ENCODE data around the gene LDB2. TPM values are rescaled to one million over a fixed set of nuclear protein-coding genes. Genes with fewer than 3 reads are reported as not detected.
"Not testable (repeated sequence)": the region's sequence is repeated elsewhere in the genome, so short reads cannot be mapped to it uniquely, and the experiment has no call there.

Gene LDB2
- total RNA-seq, 1 experiment from 2014 or later, result not detected

- TF ChIP-seq CTCF (conservative IDR thresholded peaks at IDR 0.05) (no peak), EZH2 (IDR thresholded peaks at IDR 0.05; ENCODE audit: low read depth) (no peak)
- Histone ChIP-seq H3K79me2 (ENCODE audit: low read depth) (no peaks in the 10 kb centered on the region), H3K9me2 (ENCODE audit: insufficient read depth) (no peaks in the 10 kb centered on the region), H3K36me3 (ENCODE audit: low read depth) (no peaks in the 10 kb centered on the region), H3K4me2 (no peak overlapping the region), H3K9me3 (ENCODE audit: insufficient read depth, low read depth) (no peaks in the 10 kb centered on the region), H3F3A (ENCODE audit: insufficient read depth, low read depth) (no peaks in the 10 kb centered on the region), H3K27ac (no peak overlapping the region), H4K20me1 (ENCODE audit: insufficient read depth) (no peaks in the 10 kb centered on the region), H2AFZ (no peak overlapping the region), H3K4me1 (replicated peaks; ENCODE audit: insufficient read depth) (no peaks in the 10 kb centered on the region), H3K4me3 (no peak overlapping the region), H3K27me3 (ENCODE audit: insufficient read depth, low read depth) (peaks cover 5% of the 10 kb centered on the region; the same call in 1 of the 2 replicates)
- BruUV-seq (replicated peaks), result no TSS peak
- DNase-seq, result no peak
- CTCF ChIA-PET, result no interaction called here
- intact Hi-C loops (cut with micrococcal nuclease; ENCODE audit: unreplicated experiment), result no loop called here
- POLR2A ChIA-PET (ENCODE audit: unreplicated experiment), result no interaction called here
These were observed 40.1 kb upstream of the LDB2 start for GRCh38 chr4:16938512-16939040.

- no peak for DNase-seq
- Histone ChIP-seq H2AFZ (no peak overlapping the region), H3K4me3 (no peak overlapping the region), H3K27ac (no peak overlapping the region), H4K20me1 (ENCODE audit: insufficient read depth) (no peaks in the 10 kb centered on the region), H3K27me3 (ENCODE audit: insufficient read depth, low read depth) (peaks cover 5% of the 10 kb centered on the region; the same call in 1 of the 2 replicates), H3K4me2 (no peak overlapping the region), H3F3A (ENCODE audit: insufficient read depth, low read depth) (no peaks in the 10 kb centered on the region), H3K9me2 (ENCODE audit: insufficient read depth) (no peaks in the 10 kb centered on the region), H3K9me3 (ENCODE audit: insufficient read depth, low read depth) (no peaks in the 10 kb centered on the region), H3K4me1 (replicated peaks; ENCODE audit: insufficient read depth) (no peaks in the 10 kb centered on the region), H3K36me3 (ENCODE audit: low read depth) (no peaks in the 10 kb centered on the region), H3K79me2 (ENCODE audit: low read depth) (no peaks in the 10 kb centered on the region)
- ChIA-PET POLR2A (ENCODE audit: unreplicated experiment) (no interaction called here), CTCF (no interaction called here)
- TF ChIP-seq CTCF (conservative IDR thresholded peaks at IDR 0.05) (no peak), EZH2 (IDR thresholded peaks at IDR 0.05; ENCODE audit: low read depth) (no peak)
- intact Hi-C loops (cut with micrococcal nuclease; ENCODE audit: unreplicated experiment), result no loop called here
- BruUV-seq (replicated peaks), result no TSS peak
These were observed 33.2 kb upstream of the LDB2 start for GRCh38 chr4:16931339-16932305.

- no peaks in the 10 kb centered on the region for H4K20me1 ChIP-seq (ENCODE audit: insufficient read depth)
- DNase-seq, result no peak
- no peaks in the 10 kb centered on the region for H3K9me2 ChIP-seq (ENCODE audit: insufficient read depth)
- no peaks in the 10 kb centered on the region for H3K9me3 ChIP-seq (ENCODE audit: insufficient read depth, low read depth)
- H2AFZ ChIP-seq, result no peak overlapping the region
- H3K36me3 ChIP-seq (ENCODE audit: low read depth), result no peaks in the 10 kb centered on the region
- H3K79me2 ChIP-seq (ENCODE audit: low read depth), result no peaks in the 10 kb centered on the region
- TF ChIP-seq EZH2 (IDR thresholded peaks at IDR 0.05; ENCODE audit: low read depth) (no peak), CTCF (conservative IDR thresholded peaks at IDR 0.05) (no peak)
- no peaks in the 10 kb centered on the region for H3K27me3 ChIP-seq (ENCODE audit: insufficient read depth, low read depth)
- intact Hi-C loops (cut with micrococcal nuclease; ENCODE audit: unreplicated experiment), result no loop called here
- H3K27ac ChIP-seq, result no peak overlapping the region
- no peak overlapping the region for H3K4me2 ChIP-seq
- no peak overlapping the region for H3K4me3 ChIP-seq
- no peaks in the 10 kb centered on the region for H3F3A ChIP-seq (ENCODE audit: insufficient read depth, low read depth)
- no TSS peak for BruUV-seq (replicated peaks)
- no peaks in the 10 kb centered on the region for H3K4me1 ChIP-seq (replicated peaks; ENCODE audit: insufficient read depth)
- ChIA-PET POLR2A (ENCODE audit: unreplicated experiment) (no interaction called here), CTCF (no interaction called here)
These were observed 27.8 kb upstream of the LDB2 start for GRCh38 chr4:16926214-16926613.

GRCh38 chr4:16918716-16919115 lies 20.3 kb upstream of the LDB2 start:
- H3K9me2 ChIP-seq (ENCODE audit: insufficient read depth); DNase-seq; BruUV-seq (replicated peaks); H3K36me3 ChIP-seq (ENCODE audit: low read depth); H3K9me3 ChIP-seq (ENCODE audit: insufficient read depth, low read depth); H2AFZ ChIP-seq; H3K4me2 ChIP-seq; H4K20me1 ChIP-seq (ENCODE audit: insufficient read depth); CTCF ChIA-PET; H3K27me3 ChIP-seq (ENCODE audit: insufficient read depth, low read depth); H3K4me3 ChIP-seq; H3K4me1 ChIP-seq (replicated peaks; ENCODE audit: insufficient read depth); H3F3A ChIP-seq (ENCODE audit: insufficient read depth, low read depth); H3K79me2 ChIP-seq (ENCODE audit: low read depth); H3K27ac ChIP-seq; POLR2A ChIA-PET (ENCODE audit: unreplicated experiment): not testable (repeated sequence)
- intact Hi-C loops (cut with micrococcal nuclease; ENCODE audit: unreplicated experiment), result loop anchor here (5.0 kb wide), 1 partner anchor 626 kb away; no protein-coding TSS in a partner anchor
